GM12891 (cell line): ENCODE data around the gene PBX2.
"Not testable (repeated sequence)": the region's sequence is repeated elsewhere in the genome, so short reads cannot be mapped to it uniquely, and the experiment has no call there.

Experiments used
- DNase-seq: peaks from one replicate; pipeline ENCODE4 v3.0.0; 2011; ENCODE audit warnings: low spot score; ENCODE audit not compliant: insufficient read length
- FAIRE-seq: peaks from 2 replicates; lab custom pipeline; 2011; peaks lifted over from hg19 to GRCh38; lab: Jason Lieb, UNC
- PAX5 ChIP-seq: IDR thresholded peaks from 2 replicates; pipeline ENCODE4 v1.6.1; 2011; ENCODE audit warnings: low read length, moderate library complexity, mild to moderate bottlenecking; ENCODE audit not compliant: insufficient read depth, severe bottlenecking
- POLR2A ChIP-seq: IDR thresholded peaks from 2 replicates; pipeline ENCODE4 v1.6.1; 2011; ENCODE audit warnings: low read depth, low read length, control low read depth
- POLR2AphosphoS5 ChIP-seq: IDR thresholded peaks from 2 replicates; pipeline ENCODE4 v1.6.1; 2011; ENCODE audit warnings: low read depth, low read length, control low read depth
- POU2F2 ChIP-seq: IDR thresholded peaks from 2 replicates; pipeline ENCODE4 v1.6.1; 2011; ENCODE audit warnings: low read depth, mild to moderate bottlenecking, control low read depth, low read length, moderate library complexity
- SPI1 ChIP-seq: IDR thresholded peaks from 2 replicates; pipeline ENCODE4 v1.6.1; 2011; ENCODE audit warnings: low read depth, low read length, control low read depth
- TAF1 ChIP-seq: IDR thresholded peaks from 2 replicates; pipeline ENCODE4 v1.6.1; 2011; ENCODE audit warnings: low read depth, low read length, control low read depth

The PBX2 gene

GRCh38 chr6:32187009-32187709 is 2.8 kb downstream of the PBX2 start:
- DNase-seq: no peak
- FAIRE-seq: no peak
- TF ChIP-seq POU2F2 (no peak), SPI1 (peak; percentile 63)

GRCh38 chr6:32186151-32186840 is 3.7 kb downstream of the PBX2 start:
- FAIRE-seq, DNase-seq: not testable (repeated sequence)

GRCh38 chr6:32185681-32186131 is 4.3 kb downstream of the PBX2 start:
- FAIRE-seq: peak; percentile 73
- not testable (repeated sequence) for DNase-seq

GRCh38 chr6:32184084-32184640 is 5.8 kb downstream of the PBX2 start, which contains the start of gene AGER:
TSS of gene AGER (minus strand) at chr6:32184253. CDS start at chr6:32184222, 31 bp downstream.
- FAIRE-seq (no peak), DNase-seq (no peak)
- TF ChIP-seq POLR2AphosphoS5 (peak; percentile 33; the same call in 1 of the 2 replicates), TAF1 (no peak), POU2F2 (no peak), POLR2A (no peak)

- FAIRE-seq (no peak), DNase-seq (no peak)
- no peak for TF ChIP-seq POLR2A
- no peak for TF ChIP-seq TAF1
- TF ChIP-seq POU2F2: no peak
- no peak for TF ChIP-seq SPI1
- TF ChIP-seq PAX5: no peak
- TF ChIP-seq POLR2AphosphoS5: no peak
These were observed 6.4 kb downstream of the PBX2 start for GRCh38 chr6:32183483-32184083.

GRCh38 chr6:32183030-32183429 is 7.0 kb downstream of the PBX2 start:
- no peak for TF ChIP-seq PAX5
- TF ChIP-seq POLR2AphosphoS5: no peak
- no peak for TF ChIP-seq POU2F2
- no peak for TF ChIP-seq TAF1
- no peak for TF ChIP-seq POLR2A
- DNase-seq (no peak), FAIRE-seq (no peak)

GRCh38 chr6:32182555-32182981 is 7.4 kb downstream of the PBX2 start:
- FAIRE-seq (no peak), DNase-seq (no peak)
- TF ChIP-seq POU2F2 (no peak), SPI1 (no peak), POLR2A (no peak), PAX5 (no peak)

GRCh38 chr6:32181915-32182529 is 8.0 kb downstream of the PBX2 start:
- DNase-seq (no peak), FAIRE-seq (no peak)
- TF ChIP-seq POLR2A: no peak
- no peak for TF ChIP-seq POU2F2
- no peak for TF ChIP-seq SPI1
- no peak for TF ChIP-seq POLR2AphosphoS5
- TF ChIP-seq PAX5: no peak
- TF ChIP-seq TAF1: no peak

GRCh38 chr6:32181148-32181702 is 8.8 kb downstream of the PBX2 start:
- DNase-seq (no peak), FAIRE-seq (no peak)
- no peak for TF ChIP-seq POLR2AphosphoS5

GRCh38 chr6:32179766-32180405 is 10.1 kb downstream of the PBX2 start:
- DNase-seq (no peak), FAIRE-seq (no peak)
- TF ChIP-seq POU2F2: no peak
